ENCODE results near the gene CLSTN3. TPM values are rescaled to one million over a fixed set of nuclear protein-coding genes. Genes with fewer than 3 reads are reported as not detected.

The CLSTN3 gene
- total and polyA plus RNA-seq, 2 donors (not counting 3 experiments of a cell fraction or from before 2014, with no cell fraction given): 27.8 to 45.9 TPM

GRCh38 chr12:7091660-7092228 lies 38.4 kb upstream of the CLSTN3 start:
- Histone ChIP-seq H2AFZ (ENCODE audit: low read depth, low read length) (peak overlapping the region; percentile 99), H4K20me1 (replicated peaks; ENCODE audit: control insufficient read depth, extremely low read depth, insufficient read depth, low read length) (no peaks in the 10 kb centered on the region), H3K4me3 (replicated peaks in 1 of 3; ENCODE audit: insufficient read depth in 1 of 3, low read depth in 1 of 3, low read length in 3 of 3) (peak overlapping the region in 2 of 3 experiments; percentile 51 to 70), H3K27me3 (ENCODE audit: control insufficient read depth in 2 of 2, insufficient read depth in 2 of 2, low read length in 2 of 2) (peaks cover 0 to 17% of the 10 kb centered on the region in 2 experiments), H3K9me1 (replicated peaks; ENCODE audit: control insufficient read depth, extremely low read depth, insufficient read depth, low read length) (no peaks in the 10 kb centered on the region), H3K79me2 (ENCODE audit: control insufficient read depth, insufficient read depth, low read length) (no peaks in the 10 kb centered on the region), H3K27ac (ENCODE audit: insufficient read depth, low read depth, low read length) (no peak overlapping the region), H3K9ac (replicated peaks; ENCODE audit: extremely low read depth, insufficient read depth, low read length) (no peak overlapping the region), H3K9me3 (replicated peaks; ENCODE audit: control insufficient read depth, insufficient read depth, low read length) (no peaks in the 10 kb centered on the region), H3K4me1 (ENCODE audit: control insufficient read depth, extremely low read depth, insufficient read depth, low read length) (peaks cover 6% of the 10 kb centered on the region), H3K4me2 (ENCODE audit: insufficient read depth, low read length) (peak overlapping the region; percentile 84), H3K36me3 (ENCODE audit: control insufficient read depth in 2 of 2, extremely low read depth in 1 of 2, insufficient read depth in 2 of 2, low read length in 2 of 2) (no peaks in the 10 kb centered on the region)
- no TSS peak for BruUV-seq (replicated peaks)
- dilution Hi-C loops (cut with MboI; ENCODE audit: extremely low pct_ligation_motif_present, low sequenced_read_pairs) (no loop called here), intact Hi-C loops (cut with micrococcal nuclease) (loop anchor here (1.0 to 5.0 kb wide), 6 partner anchors 17 to 219 kb away; partner anchors contain the start of genes C12orf57, C1RL, EMG1 and LPCAT3)
- FAIRE-seq (no peak), DNase-seq (ENCODE audit: low read depth, low spot score) (no peak)
- POLR2A ChIA-PET: no interaction called here
- TF ChIP-seq POLR2AphosphoS5 (IDR thresholded peaks at IDR 0.05; ENCODE audit: insufficient read depth, low read depth, low read length) (no peak), FOS (IDR thresholded peaks at IDR 0.05; ENCODE audit: borderline replicate concordance, insufficient read depth, low read length) (no peak), POLR2A (IDR thresholded peaks at IDR 0.05; ENCODE audit: low read depth, low read length) (no peak)
- TF ChIP-seq, protein P1, sequence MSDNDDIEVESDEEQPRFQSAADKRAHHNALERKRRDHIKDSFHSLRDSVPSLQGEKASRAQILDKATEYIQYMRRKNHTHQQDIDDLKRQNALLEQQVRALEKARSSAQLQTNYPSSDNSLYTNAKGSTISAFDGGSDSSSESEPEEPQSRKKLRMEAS (IDR thresholded peaks at IDR 0.05; ENCODE audit: insufficient read depth, insufficient read length): no peak
- CTCF ChIA-PET: interaction anchor here (0.6 to 4.5 kb wide), 5 partner anchors 18 to 222 kb away, joined by 3 to 19 read pairs (median 3); partner anchors contain the start of genes C12orf57 and RNU7-1

GRCh38 chr12:7092229-7092985 lies 37.8 kb upstream of the CLSTN3 start, which contains the start of gene C1R:
TSS of gene C1R (minus strand) at chr12:7092445. CDS start at chr12:7092388, 57 bp downstream.
- Histone ChIP-seq H3K27me3 (ENCODE audit: control insufficient read depth in 2 of 2, insufficient read depth in 2 of 2, low read length in 2 of 2) (peaks cover 0 to 16% of the 10 kb centered on the region in 2 experiments), H3K79me2 (ENCODE audit: control insufficient read depth, insufficient read depth, low read length) (no peaks in the 10 kb centered on the region), H2AFZ (ENCODE audit: low read depth, low read length) (peak within 1 kb of the TSS; percentile 99), H3K36me3 (ENCODE audit: control insufficient read depth in 2 of 2, extremely low read depth in 1 of 2, insufficient read depth in 2 of 2, low read length in 2 of 2) (no peaks in the 10 kb centered on the region), H3K9ac (replicated peaks; ENCODE audit: extremely low read depth, insufficient read depth, low read length) (peak within 1 kb of the TSS; percentile 60), H3K4me1 (ENCODE audit: control insufficient read depth, extremely low read depth, insufficient read depth, low read length) (peaks cover 6% of the 10 kb centered on the region), H4K20me1 (replicated peaks; ENCODE audit: control insufficient read depth, extremely low read depth, insufficient read depth, low read length) (no peaks in the 10 kb centered on the region), H3K4me3 (replicated peaks in 1 of 3; ENCODE audit: insufficient read depth in 1 of 3, low read depth in 1 of 3, low read length in 3 of 3) (peak within 1 kb of the TSS; percentile 51 to 70 (median 64)), H3K27ac (ENCODE audit: insufficient read depth, low read depth, low read length) (no peak within 1 kb of the TSS), H3K9me3 (replicated peaks; ENCODE audit: control insufficient read depth, insufficient read depth, low read length) (no peaks in the 10 kb centered on the region), H3K9me1 (replicated peaks; ENCODE audit: control insufficient read depth, extremely low read depth, insufficient read depth, low read length) (no peaks in the 10 kb centered on the region), H3K4me2 (ENCODE audit: insufficient read depth, low read length) (peak within 1 kb of the TSS; percentile 84)
- peak; percentile 85 for TF ChIP-seq CTCF (IDR thresholded peaks at IDR 0.05; ENCODE audit: extremely low read depth in 1 of 2, insufficient read depth in 1 of 2, low read depth in 1 of 2, low read length in 2 of 2)
- TF ChIP-seq EZH2 (IDR thresholded peaks at IDR 0.05; ENCODE audit: borderline replicate concordance, low read depth, low read length, severe bottlenecking): peak; percentile 24
- TF ChIP-seq GATA2 (IDR thresholded peaks at IDR 0.05; ENCODE audit: insufficient read depth, insufficient read length, low read depth, low read length): no peak
- no TSS peak for BruUV-seq (replicated peaks)
- ChIA-PET POLR2A (no interaction called here), CTCF (interaction anchor here (1.0 to 4.5 kb wide), 4 partner anchors 18 to 148 kb away, joined by 3 to 19 read pairs (median 4); partner anchors contain the start of genes C12orf57 and RNU7-1)
- dilution Hi-C loops (cut with MboI; ENCODE audit: extremely low pct_ligation_motif_present, low sequenced_read_pairs) (no loop called here), intact Hi-C loops (cut with micrococcal nuclease) (loop anchor here (1.0 to 5.0 kb wide), 6 partner anchors 16 to 220 kb away; partner anchors contain the start of genes C12orf57, C1RL, EMG1 and LPCAT3)
- DNase-seq (ENCODE audit: low read depth, low spot score) (peak; percentile 67), FAIRE-seq (peak; percentile 92)

Measured in endothelial cell of umbilical vein (primary cell).